ENCODE measurements around the gene ATP6V1C2.
"Not testable (repeated sequence)": the region's sequence is repeated elsewhere in the genome, so short reads cannot be mapped to it uniquely, and the experiment has no call there.

ATP6V1C2 gene

GRCh38 chr2:10813163-10814138 is 92.0 kb downstream of the ATP6V1C2 start:
- DNase-seq (ENCODE audit: low read depth) = not testable (repeated sequence)

GRCh38 chr2:10814142-10814541 is 92.7 kb downstream of the ATP6V1C2 start:
- no peak for DNase-seq (ENCODE audit: low read depth)

- DNase-seq (ENCODE audit: low read depth) = no peak
Observed at GRCh38 chr2:10814571-10815331, 93.3 kb downstream of the ATP6V1C2 start.

GRCh38 chr2:10817413-10817812 is 96.0 kb downstream of the ATP6V1C2 start:
- no peak for DNase-seq (ENCODE audit: low read depth)

- DNase-seq (ENCODE audit: low read depth) = not testable (repeated sequence)
Observed at GRCh38 chr2:10818305-10818704, 96.9 kb downstream of the ATP6V1C2 start.

- DNase-seq (ENCODE audit: low read depth) = no peak
Observed at GRCh38 chr2:10818984-10819383, 97.6 kb downstream of the ATP6V1C2 start.

GRCh38 chr2:10819714-10820314 is 98.4 kb downstream of the ATP6V1C2 start:
- no peak for DNase-seq (ENCODE audit: low read depth)

- no peak for DNase-seq (ENCODE audit: low read depth)
Observed at GRCh38 chr2:10820562-10820961, 99.1 kb downstream of the ATP6V1C2 start.

- DNase-seq (ENCODE audit: low read depth) = no peak
Observed at GRCh38 chr2:10820978-10821695, 99.7 kb downstream of the ATP6V1C2 start.

- DNase-seq (ENCODE audit: low read depth) = no peak
Observed at GRCh38 chr2:10824191-10824590, 102.8 kb downstream of the ATP6V1C2 start.

GRCh38 chr2:10826026-10826425 is 104.6 kb downstream of the ATP6V1C2 start:
- DNase-seq (ENCODE audit: low read depth) = no peak

- DNase-seq (ENCODE audit: low read depth) = no peak
Observed at GRCh38 chr2:10826625-10827024, 105.2 kb downstream of the ATP6V1C2 start.

- no peak for DNase-seq (ENCODE audit: low read depth)
Observed at GRCh38 chr2:10828346-10828745, 106.9 kb downstream of the ATP6V1C2 start.

GRCh38 chr2:10829299-10829698 is 107.9 kb downstream of the ATP6V1C2 start:
- no peak for DNase-seq (ENCODE audit: low read depth)

GRCh38 chr2:10830203-10830602 is 108.8 kb downstream of the ATP6V1C2 start:
- DNase-seq (ENCODE audit: low read depth) = no peak

- no peak for DNase-seq (ENCODE audit: low read depth)
Observed at GRCh38 chr2:10830641-10831399, 109.4 kb downstream of the ATP6V1C2 start.

- DNase-seq (ENCODE audit: low read depth) = no peak
Observed at GRCh38 chr2:10831400-10831985, 110.1 kb downstream of the ATP6V1C2 start.

GRCh38 chr2:10832203-10832936 is 110.9 kb downstream of the ATP6V1C2 start:
- DNase-seq (ENCODE audit: low read depth) = no peak

- DNase-seq (ENCODE audit: low read depth) = no peak
Observed at GRCh38 chr2:10833021-10833420, 111.6 kb downstream of the ATP6V1C2 start.

- DNase-seq (ENCODE audit: low read depth) = no peak
Observed at GRCh38 chr2:10834068-10834655, 112.7 kb downstream of the ATP6V1C2 start.

Measured in GM04504 (cell line).